Smooth muscle cell (in vitro differentiated cells): Measurements from ENCODE around the gene PLCB3. TPM values are rescaled to one million over a fixed set of nuclear protein-coding genes. Genes with fewer than 3 reads are reported as not detected.

Source experiments
- DNase-seq: peaks from one replicate; lab custom pipeline; 2025; ENCODE audit not compliant: unreplicated experiment; lab: John Stamatoyannopoulos, UW
- H2AFZ ChIP-seq: fragments of 200-600 bp; sonication (generic); 2 replicates; pipeline ENCODE4 v1.6.0; 2016; ENCODE audit warnings: antibody characterized with exemption, low read depth, mild to moderate bottlenecking
- H3F3A ChIP-seq: fragments of 200-600 bp; sonication (generic); 2 replicates; pipeline ENCODE4 v1.6.0; 2017; ENCODE audit warnings: antibody characterized with exemption, low read depth
- H3K27ac ChIP-seq: fragments of 200-600 bp; sonication (generic); 2 replicates; pipeline ENCODE4 v1.5.1; 2016; ENCODE audit warnings: low read depth, mild to moderate bottlenecking
- H3K27me3 ChIP-seq: fragments of 200-600 bp; sonication (generic); 2 replicates; pipeline ENCODE4 v1.6.1; 2016; ENCODE audit warnings: low read depth, mild to moderate bottlenecking
- H3K36me3 ChIP-seq: fragments of 200-600 bp; sonication (generic); 2 replicates; pipeline ENCODE4 v1.5.1; 2016; ENCODE audit warnings: low read depth
- H3K4me1 ChIP-seq: fragments of 200-600 bp; sonication (generic); 2 replicates; pipeline ENCODE4 v1.5.1; 2016; ENCODE audit warnings: low read depth
- H3K4me2 ChIP-seq: fragments of 200-600 bp; sonication (generic); 2 replicates; pipeline ENCODE4 v1.6.0; 2016; ENCODE audit warnings: mild to moderate bottlenecking
- H3K4me3 ChIP-seq: fragments of 200-600 bp; sonication (generic); 2 replicates; pipeline ENCODE4 v1.5.1; 2016; ENCODE audit warnings: mild to moderate bottlenecking
- H3K79me2 ChIP-seq: fragments of 200-600 bp; sonication (generic); 2 replicates; pipeline ENCODE4 v1.6.0; 2016; ENCODE audit warnings: low read depth, mild to moderate bottlenecking
- H3K9ac ChIP-seq: fragments of 200-600 bp; sonication (generic); 2 replicates; pipeline ENCODE4 v1.6.0; 2016; ENCODE audit warnings: low read depth
- H3K9me3 ChIP-seq: fragments of 200-600 bp; sonication (generic); replicated peaks from 2 replicates; pipeline ENCODE4 v1.5.1; 2016; ENCODE audit warnings: low read depth
- H4K20me1 ChIP-seq: fragments of 200-600 bp; sonication (generic); 2 replicates; pipeline ENCODE4 v1.6.0; 2016; ENCODE audit warnings: low read depth
- WGBS: methylation state at CpG from one replicate; pipeline ENCODE4 v1.1.7; 2016; ENCODE audit warnings: low lambda C conversion rate; 5-methylcytosine and 5-hydroxymethylcytosine counted together
- polyA plus RNA-seq: library from polyadenylated mRNA; unstranded; fragments of >200 nt; fragmentation: Nextera tagmentation; extraction: Ambion mirVana; gene quantifications from 2 replicates; pipeline ENCODE4 v1.2.1, GENCODE V29; 2016
- total RNA-seq: library from RNA; depleted of rRNA; stranded (reverse); fragments of >200 nt; gene quantifications from 2 replicates; pipeline ENCODE4 v1.2.3, GENCODE V29; 2014
- TF ChIP-seq, protein P1 (sequence below): fragments of 200-600 bp; sonication (generic); IDR thresholded peaks from 2 replicates; pipeline ENCODE4 v1.5.1; 2017; ENCODE audit warnings: borderline replicate concordance, mild to moderate bottlenecking, antibody characterized with exemption; ENCODE audit not compliant: insufficient read depth, poor library complexity, severe bottlenecking

Gene PLCB3
- total and polyA plus RNA-seq, 2 experiments from 2014 or later: 15.0 to 15.6 TPM

DNA sequence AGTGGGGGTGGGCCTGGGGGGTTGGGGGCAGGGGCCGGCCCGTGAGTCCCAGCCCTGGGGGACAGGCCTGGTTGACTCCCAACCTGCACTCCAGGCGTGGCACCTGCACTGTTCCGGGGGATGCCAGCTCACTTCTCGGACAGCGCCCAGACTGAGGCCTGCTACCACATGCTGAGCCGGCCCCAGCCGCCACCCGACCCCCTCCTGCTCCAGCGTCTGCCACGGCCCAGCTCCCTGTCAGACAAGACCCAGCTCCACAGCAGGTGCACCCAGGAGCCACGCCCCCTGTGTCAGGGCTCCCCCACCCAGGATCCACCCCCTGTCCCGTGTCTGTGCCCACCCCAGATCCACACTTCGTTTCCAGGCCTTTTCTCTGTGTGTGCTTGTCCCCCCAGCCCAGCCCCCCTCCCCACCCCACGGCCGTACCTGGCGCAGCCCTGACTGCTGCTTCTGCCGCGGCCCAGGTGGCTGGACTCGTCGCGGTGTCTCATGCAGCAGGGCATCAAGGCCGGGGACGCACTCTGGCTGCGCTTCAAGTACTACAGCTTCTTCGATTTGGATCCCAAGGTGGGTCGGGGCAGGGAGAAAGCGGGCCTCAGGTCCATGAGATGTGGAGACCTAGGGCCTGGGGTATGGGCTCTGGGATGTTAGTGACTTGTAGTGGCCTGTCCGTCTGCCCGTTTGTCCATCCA, 40.0 kb upstream of the PLCB3 start:
- H4K20me1 ChIP-seq: no peaks in the 10 kb centered on the region
- no peaks in the 10 kb centered on the region for H3F3A ChIP-seq
- TF ChIP-seq, protein P1, sequence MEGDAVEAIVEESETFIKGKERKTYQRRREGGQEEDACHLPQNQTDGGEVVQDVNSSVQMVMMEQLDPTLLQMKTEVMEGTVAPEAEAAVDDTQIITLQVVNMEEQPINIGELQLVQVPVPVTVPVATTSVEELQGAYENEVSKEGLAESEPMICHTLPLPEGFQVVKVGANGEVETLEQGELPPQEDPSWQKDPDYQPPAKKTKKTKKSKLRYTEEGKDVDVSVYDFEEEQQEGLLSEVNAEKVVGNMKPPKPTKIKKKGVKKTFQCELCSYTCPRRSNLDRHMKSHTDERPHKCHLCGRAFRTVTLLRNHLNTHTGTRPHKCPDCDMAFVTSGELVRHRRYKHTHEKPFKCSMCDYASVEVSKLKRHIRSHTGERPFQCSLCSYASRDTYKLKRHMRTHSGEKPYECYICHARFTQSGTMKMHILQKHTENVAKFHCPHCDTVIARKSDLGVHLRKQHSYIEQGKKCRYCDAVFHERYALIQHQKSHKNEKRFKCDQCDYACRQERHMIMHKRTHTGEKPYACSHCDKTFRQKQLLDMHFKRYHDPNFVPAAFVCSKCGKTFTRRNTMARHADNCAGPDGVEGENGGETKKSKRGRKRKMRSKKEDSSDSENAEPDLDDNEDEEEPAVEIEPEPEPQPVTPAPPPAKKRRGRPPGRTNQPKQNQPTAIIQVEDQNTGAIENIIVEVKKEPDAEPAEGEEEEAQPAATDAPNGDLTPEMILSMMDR: no peak
- H3K9me3 ChIP-seq: no peaks in the 10 kb centered on the region
- H3K4me3 ChIP-seq: no peak overlapping the region
- H3K36me3 ChIP-seq: no peaks in the 10 kb centered on the region
- no peaks in the 10 kb centered on the region for H3K27me3 ChIP-seq
- no peak overlapping the region for H3K4me2 ChIP-seq
- no peaks in the 10 kb centered on the region for H3K79me2 ChIP-seq
- no peak for DNase-seq
- H3K27ac ChIP-seq: no peak overlapping the region
- no peaks in the 10 kb centered on the region for H3K4me1 ChIP-seq
- H2AFZ ChIP-seq: no peak overlapping the region
- H3K9ac ChIP-seq: no peak overlapping the region
- WGBS: 91% methylated on average over 25 of the region's 30 CpGs

DNA sequence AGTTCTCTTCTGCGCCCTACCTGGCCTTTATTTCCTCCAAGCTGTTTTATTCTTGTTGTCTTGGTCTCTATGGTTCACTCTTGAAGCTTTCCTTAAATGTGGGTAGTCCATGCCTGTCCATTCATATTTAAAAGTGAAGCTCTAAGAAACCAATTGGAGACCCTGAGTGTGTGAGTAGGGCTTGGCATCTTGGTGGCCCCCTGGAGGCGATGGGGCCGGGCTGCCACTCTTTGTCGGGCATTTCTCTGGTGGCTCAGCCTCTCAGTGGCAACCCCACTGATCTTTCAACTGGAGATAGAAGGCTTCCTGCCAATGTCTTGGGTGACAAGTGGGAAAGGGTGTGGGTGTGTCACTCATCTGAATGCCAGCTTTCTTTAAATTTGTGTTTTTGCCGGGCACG, 34.5 kb upstream of the PLCB3 start:
- no peaks in the 10 kb centered on the region for H3K79me2 ChIP-seq
- H3K9ac ChIP-seq: no peak overlapping the region
- no peak overlapping the region for H3K27ac ChIP-seq
- H3K27me3 ChIP-seq: no peaks in the 10 kb centered on the region
- H3K4me2 ChIP-seq: no peak overlapping the region
- H2AFZ ChIP-seq: no peak overlapping the region
- no peak overlapping the region for H3K4me3 ChIP-seq
- 93% methylated on average over 6 of the region's 6 CpGs for WGBS
- H3K4me1 ChIP-seq: no peaks in the 10 kb centered on the region
- no peak for DNase-seq
- H3F3A ChIP-seq: no peaks in the 10 kb centered on the region
- H3K36me3 ChIP-seq: no peaks in the 10 kb centered on the region
- TF ChIP-seq, protein P1: no peak
- no peaks in the 10 kb centered on the region for H4K20me1 ChIP-seq
- no peaks in the 10 kb centered on the region for H3K9me3 ChIP-seq

DNA sequence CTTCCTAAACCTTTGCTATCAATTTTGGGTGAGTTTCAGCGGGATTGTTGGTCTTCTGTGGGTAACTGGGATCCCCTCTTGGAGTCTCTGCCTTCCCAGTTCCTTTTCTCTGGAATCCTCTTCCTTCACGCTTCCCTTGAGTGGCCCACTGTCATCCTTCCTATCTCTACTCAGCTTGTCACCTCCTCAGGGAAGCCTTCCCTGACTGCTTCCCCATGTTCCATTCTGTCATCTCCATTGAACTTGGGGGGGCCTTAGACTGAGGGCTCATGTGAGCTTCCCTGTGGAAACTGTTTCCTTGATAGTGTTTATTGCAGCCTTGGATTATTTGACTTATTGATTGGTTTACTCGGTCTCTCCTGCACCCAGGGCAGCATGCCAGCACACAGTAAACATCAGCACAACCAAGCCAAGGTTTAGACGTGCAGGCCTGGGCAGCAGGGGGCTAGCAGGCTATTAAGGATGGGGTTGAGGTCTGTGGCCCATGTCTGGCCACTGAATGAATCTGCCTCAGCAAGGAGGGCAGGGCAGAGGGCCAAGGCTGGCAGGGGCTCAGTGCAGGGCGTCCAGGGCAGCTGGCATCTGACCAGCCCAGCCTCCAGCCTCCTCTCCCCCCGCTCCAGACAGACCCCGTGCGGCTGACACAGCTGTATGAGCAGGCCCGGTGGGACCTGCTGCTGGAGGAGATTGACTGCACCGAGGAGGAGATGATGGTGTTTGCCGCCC, 32.5 kb upstream of the PLCB3 start:
- Histone ChIP-seq H3K9ac (no peak overlapping the region), H3K4me3 (no peak overlapping the region), H4K20me1 (no peaks in the 10 kb centered on the region), H3F3A (no peaks in the 10 kb centered on the region), H3K27me3 (no peaks in the 10 kb centered on the region), H3K9me3 (no peaks in the 10 kb centered on the region), H3K4me1 (no peaks in the 10 kb centered on the region), H3K36me3 (no peaks in the 10 kb centered on the region), H2AFZ (no peak overlapping the region), H3K4me2 (no peak overlapping the region), H3K27ac (no peak overlapping the region), H3K79me2 (no peaks in the 10 kb centered on the region)
- TF ChIP-seq, protein P1: no peak
- DNase-seq: no peak
- 95% methylated on average over 9 of the region's 11 CpGs for WGBS
